ENCODE measurements around the gene DSE. TPM values are rescaled to one million over a fixed set of nuclear protein-coding genes. Genes with fewer than 3 reads are reported as not detected.

DSE gene
- total RNA-seq, 4 donors from 2014 or later = 27.8 to 42.1 (median 31.5) TPM

DNA sequence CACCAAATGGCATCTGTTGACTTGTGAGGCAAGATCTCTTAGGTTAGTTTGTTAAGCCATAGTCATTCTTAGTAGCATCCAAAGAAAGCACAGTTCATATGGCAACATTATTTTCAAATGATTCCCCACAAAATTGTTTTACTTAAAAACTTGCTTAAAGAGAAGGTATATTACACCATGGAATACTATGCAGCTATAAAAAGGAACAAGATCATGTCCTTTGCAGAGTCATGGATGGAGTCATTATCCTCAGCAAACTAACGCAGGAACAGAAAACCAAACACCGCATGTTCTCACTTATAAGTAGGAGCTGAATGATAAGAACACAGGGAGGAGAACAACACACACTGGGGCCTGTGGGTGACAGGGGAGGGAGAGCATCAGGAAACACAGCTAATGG is 10.9 kb upstream of the DSE start:
- no peaks in the 10 kb centered on the region for H3K9me3 ChIP-seq
- no peak overlapping the region for H3K27ac ChIP-seq (replicated peaks in 1 of 4)
- DNase-seq (ENCODE audit: extremely low spot score) = no peak
- TF ChIP-seq POLR2AphosphoS5 (IDR thresholded peaks at IDR 0.05) (no peak), POLR2A (IDR thresholded peaks at IDR 0.05; ENCODE audit: low read depth) (no peak), EP300 (IDR thresholded peaks at IDR 0.05) (no peak)
- TF ChIP-seq, protein P1, sequence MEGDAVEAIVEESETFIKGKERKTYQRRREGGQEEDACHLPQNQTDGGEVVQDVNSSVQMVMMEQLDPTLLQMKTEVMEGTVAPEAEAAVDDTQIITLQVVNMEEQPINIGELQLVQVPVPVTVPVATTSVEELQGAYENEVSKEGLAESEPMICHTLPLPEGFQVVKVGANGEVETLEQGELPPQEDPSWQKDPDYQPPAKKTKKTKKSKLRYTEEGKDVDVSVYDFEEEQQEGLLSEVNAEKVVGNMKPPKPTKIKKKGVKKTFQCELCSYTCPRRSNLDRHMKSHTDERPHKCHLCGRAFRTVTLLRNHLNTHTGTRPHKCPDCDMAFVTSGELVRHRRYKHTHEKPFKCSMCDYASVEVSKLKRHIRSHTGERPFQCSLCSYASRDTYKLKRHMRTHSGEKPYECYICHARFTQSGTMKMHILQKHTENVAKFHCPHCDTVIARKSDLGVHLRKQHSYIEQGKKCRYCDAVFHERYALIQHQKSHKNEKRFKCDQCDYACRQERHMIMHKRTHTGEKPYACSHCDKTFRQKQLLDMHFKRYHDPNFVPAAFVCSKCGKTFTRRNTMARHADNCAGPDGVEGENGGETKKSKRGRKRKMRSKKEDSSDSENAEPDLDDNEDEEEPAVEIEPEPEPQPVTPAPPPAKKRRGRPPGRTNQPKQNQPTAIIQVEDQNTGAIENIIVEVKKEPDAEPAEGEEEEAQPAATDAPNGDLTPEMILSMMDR (IDR thresholded peaks at IDR 0.05) = no peak
- H3K27me3 ChIP-seq = no peaks in the 10 kb centered on the region
- H3K4me1 ChIP-seq = no peaks in the 10 kb centered on the region
- H3K4me3 ChIP-seq = no peak overlapping the region
- intact Hi-C loops (cut with DNase I) = no loop called here
- WGBS = 100% methylated on average over 2 of the region's 2 CpGs
- no peaks in the 10 kb centered on the region for H3K36me3 ChIP-seq

DNA sequence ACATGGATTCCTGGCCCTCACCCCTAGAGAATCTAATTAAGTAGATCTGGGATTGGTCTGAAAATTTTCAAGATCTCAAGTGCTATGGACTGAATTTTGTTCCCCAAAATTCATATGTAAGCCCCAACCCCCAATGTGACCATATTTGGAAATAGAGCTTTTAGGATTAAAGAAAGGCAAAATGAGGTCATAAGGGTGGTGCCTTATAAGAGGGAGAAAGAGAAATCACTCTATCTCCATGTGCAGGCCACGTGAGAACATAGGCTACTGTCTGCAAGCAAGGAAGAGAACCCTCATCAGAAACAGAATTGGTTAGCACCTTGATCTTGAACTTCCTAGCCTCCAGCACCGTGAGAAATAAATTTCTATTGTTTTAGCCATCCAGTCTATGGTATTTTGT is 8.5 kb upstream of the DSE start:
- no peak overlapping the region for H3K27ac ChIP-seq (replicated peaks in 1 of 4)
- TF ChIP-seq EP300 (IDR thresholded peaks at IDR 0.05) (no peak), POLR2A (IDR thresholded peaks at IDR 0.05; ENCODE audit: low read depth) (no peak), POLR2AphosphoS5 (IDR thresholded peaks at IDR 0.05) (no peak)
- TF ChIP-seq, protein P1 (IDR thresholded peaks at IDR 0.05) = no peak
- no peaks in the 10 kb centered on the region for H3K9me3 ChIP-seq
- intact Hi-C loops (cut with DNase I) = no loop called here
- H3K4me3 ChIP-seq = no peak overlapping the region
- DNase-seq (ENCODE audit: extremely low spot score) = no peak
- H3K36me3 ChIP-seq = no peaks in the 10 kb centered on the region
- no peaks in the 10 kb centered on the region for H3K4me1 ChIP-seq
- 36% methylated on average over 2 of the region's 2 CpGs for WGBS
- H3K27me3 ChIP-seq = no peaks in the 10 kb centered on the region

DNA sequence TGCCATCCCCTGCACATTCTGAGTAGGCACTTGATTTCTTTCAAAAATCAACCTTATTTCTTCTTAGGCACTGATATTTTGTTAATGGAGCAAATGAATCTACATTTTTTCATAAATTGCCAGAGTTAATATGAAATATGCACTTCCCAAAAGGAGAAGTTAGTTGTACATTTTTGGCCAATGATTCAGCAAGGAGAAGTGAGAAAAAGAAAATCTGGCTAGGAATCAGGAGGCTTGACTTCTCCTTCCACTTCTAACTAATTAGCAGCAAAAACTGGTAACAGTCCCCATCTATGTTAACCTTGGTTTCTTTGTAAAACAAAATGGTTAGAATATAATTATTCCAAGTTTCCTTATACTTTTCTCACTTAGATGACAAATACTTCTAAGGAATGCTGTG is 7.0 kb upstream of the DSE start:
- Histone ChIP-seq H3K4me1 (peaks cover 0 to 8% (median 0%) of the 10 kb centered on the region in 4 donors), H3K36me3 (no peaks in the 10 kb centered on the region), H3K9me3 (no peaks in the 10 kb centered on the region), H3K27ac (replicated peaks in 1 of 4) (no peak overlapping the region), H3K4me3 (no peak overlapping the region), H3K27me3 (no peaks in the 10 kb centered on the region)
- DNase-seq (ENCODE audit: extremely low spot score) = no peak
- intact Hi-C loops (cut with DNase I) = no loop called here
- no peak for TF ChIP-seq POLR2A (IDR thresholded peaks at IDR 0.05; ENCODE audit: low read depth)
- TF ChIP-seq EP300 (IDR thresholded peaks at IDR 0.05) = no peak
- TF ChIP-seq, protein P1 (IDR thresholded peaks at IDR 0.05) = no peak
- TF ChIP-seq POLR2AphosphoS5 (IDR thresholded peaks at IDR 0.05) = no peak

DNA sequence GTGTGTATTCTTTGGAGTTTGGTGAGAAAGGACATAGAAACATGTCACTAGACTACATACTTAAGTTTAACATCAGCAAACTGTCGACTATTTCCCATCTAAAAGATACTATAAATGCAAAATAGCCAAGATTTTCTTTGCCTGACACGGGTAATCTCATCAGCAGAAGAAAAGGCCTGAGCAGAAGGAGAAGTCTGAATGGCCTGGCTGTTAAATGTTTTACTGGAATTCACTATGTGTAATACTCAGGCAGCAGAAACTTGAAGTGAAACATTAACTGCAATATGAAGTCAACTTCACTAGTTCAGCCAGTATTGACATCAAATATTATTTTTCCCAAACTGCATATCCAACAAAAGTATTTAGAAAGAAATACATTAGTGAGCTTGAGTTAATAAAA is 6.4 kb upstream of the DSE start:
- no peak overlapping the region for H3K4me3 ChIP-seq
- H3K27ac ChIP-seq (replicated peaks in 1 of 4) = no peak overlapping the region
- no peak for DNase-seq (ENCODE audit: extremely low spot score)
- TF ChIP-seq, protein P1 (IDR thresholded peaks at IDR 0.05) = no peak
- TF ChIP-seq EP300 (IDR thresholded peaks at IDR 0.05) (no peak), POLR2A (IDR thresholded peaks at IDR 0.05; ENCODE audit: low read depth) (no peak), POLR2AphosphoS5 (IDR thresholded peaks at IDR 0.05) (no peak)
- intact Hi-C loops (cut with DNase I) = no loop called here
- H3K9me3 ChIP-seq = no peaks in the 10 kb centered on the region
- H3K4me1 ChIP-seq = peaks cover 0 to 9% (median 2%) of the 10 kb centered on the region in 4 donors
- 74% methylated on average over 2 of the region's 2 CpGs for WGBS
- H3K27me3 ChIP-seq = no peaks in the 10 kb centered on the region
- H3K36me3 ChIP-seq = no peaks in the 10 kb centered on the region

DNA sequence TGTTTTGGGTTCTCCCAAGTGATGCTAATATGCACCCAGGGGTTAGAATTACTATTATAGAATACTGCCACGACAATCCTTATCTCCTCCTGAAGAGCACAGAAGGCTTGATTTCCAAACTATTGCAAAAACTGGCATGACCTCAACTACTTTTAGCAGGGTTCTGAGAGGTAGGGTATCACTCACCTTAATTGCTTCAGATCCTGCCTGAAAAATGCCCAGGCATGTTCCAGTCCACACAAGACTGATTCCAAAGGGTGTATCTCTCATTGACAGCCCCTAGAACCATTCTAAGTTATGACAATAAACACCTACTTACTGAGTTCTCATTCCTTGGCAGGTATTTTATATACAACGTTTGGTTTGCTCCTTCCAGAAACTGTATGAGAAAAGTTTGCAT is 5.0 kb upstream of the DSE start:
- Histone ChIP-seq H3K9me3 (no peaks in the 10 kb centered on the region), H3K27ac (replicated peaks in 1 of 4) (no peak overlapping the region), H3K4me3 (no peak overlapping the region), H3K36me3 (no peaks in the 10 kb centered on the region), H3K4me1 (peaks cover 3 to 18% (median 10%) of the 10 kb centered on the region in 4 donors), H3K27me3 (no peaks in the 10 kb centered on the region)
- WGBS = 73% methylated on average over 2 of the region's 2 CpGs
- intact Hi-C loops (cut with DNase I) = no loop called here
- TF ChIP-seq POLR2AphosphoS5 (IDR thresholded peaks at IDR 0.05) (no peak), POLR2A (IDR thresholded peaks at IDR 0.05; ENCODE audit: low read depth) (no peak), EP300 (IDR thresholded peaks at IDR 0.05) (no peak)
- TF ChIP-seq, protein P1 (IDR thresholded peaks at IDR 0.05) = no peak
- no peak for DNase-seq (ENCODE audit: extremely low spot score)
